GM12875 (cell line): Measurements from ENCODE around the gene ZNF747.

Experiments used
- H3K4me3 ChIP-seq: one replicate; pipeline ENCODE4 v1.5.1; 2011; ENCODE audit warnings: low read depth, low read length, control low read depth
- CTCF ChIP-seq: IDR thresholded peaks from 2 replicates; pipeline ENCODE4 v1.5.1; 2011; ENCODE audit warnings: low read depth, mild to moderate bottlenecking, control low read depth, inconsistent platforms, low read length, moderate library complexity, borderline replicate concordance; ENCODE audit not compliant: insufficient read depth

The ZNF747 gene

GRCh38 chr16:30494709-30495108 is 39.9 kb downstream of the ZNF747 start:
- TF ChIP-seq CTCF: no peak
- no peak overlapping the region for H3K4me3 ChIP-seq

GRCh38 chr16:30493941-30494488 is 40.6 kb downstream of the ZNF747 start:
- TF ChIP-seq CTCF: no peak
- no peak overlapping the region for H3K4me3 ChIP-seq

GRCh38 chr16:30491744-30492308 is 42.8 kb downstream of the ZNF747 start:
- no peak for TF ChIP-seq CTCF
- no peak overlapping the region for H3K4me3 ChIP-seq

GRCh38 chr16:30491229-30491628 is 43.4 kb downstream of the ZNF747 start:
- no peak for TF ChIP-seq CTCF
- no peak overlapping the region for H3K4me3 ChIP-seq

GRCh38 chr16:30490210-30490609 is 44.4 kb downstream of the ZNF747 start:
- no peak overlapping the region for H3K4me3 ChIP-seq
- TF ChIP-seq CTCF: no peak

GRCh38 chr16:30488764-30489605 is 45.7 kb downstream of the ZNF747 start:
- H3K4me3 ChIP-seq: no peak overlapping the region
- TF ChIP-seq CTCF: no peak
